Raji (cell line): ENCODE results near the gene C9orf50.
A peak's percentile ranks its signal among the peaks of the same experiment; 100 is the strongest.

ENCODE experiments used
- POLR2A ChIP-seq: IDR thresholded peaks from 2 replicates; pipeline ENCODE4 v1.6.1; 2011; ENCODE audit warnings: low read depth, low read length, control low read depth; ENCODE audit not compliant: insufficient read depth

Gene C9orf50

GRCh38 chr9:129653823-129654553, 33.1 kb upstream of the C9orf50 start:
- no peak for TF ChIP-seq POLR2A

- TF ChIP-seq POLR2A, result no peak
Observed at GRCh38 chr9:129650680-129651235, 29.9 kb upstream of the C9orf50 start.

- TF ChIP-seq POLR2A, result no peak
Observed at GRCh38 chr9:129649726-129650679, 29.1 kb upstream of the C9orf50 start.

GRCh38 chr9:129648764-129649115, 27.8 kb upstream of the C9orf50 start:
- no peak for TF ChIP-seq POLR2A

- no peak for TF ChIP-seq POLR2A
Observed at GRCh38 chr9:129648092-129648763, 27.3 kb upstream of the C9orf50 start.

GRCh38 chr9:129647635-129648034, 26.7 kb upstream of the C9orf50 start:
- no peak for TF ChIP-seq POLR2A

- no peak for TF ChIP-seq POLR2A
Observed at GRCh38 chr9:129646654-129647053, 25.8 kb upstream of the C9orf50 start.

GRCh38 chr9:129646252-129646651, 25.4 kb upstream of the C9orf50 start:
- TF ChIP-seq POLR2A, result no peak

- TF ChIP-seq POLR2A, result no peak
Observed at GRCh38 chr9:129644902-129645301, 24.0 kb upstream of the C9orf50 start.

- TF ChIP-seq POLR2A, result no peak
Observed at GRCh38 chr9:129644365-129644764, 23.5 kb upstream of the C9orf50 start.

GRCh38 chr9:129643706-129644105, 22.8 kb upstream of the C9orf50 start:
- TF ChIP-seq POLR2A, result no peak

- TF ChIP-seq POLR2A, result peak; percentile 80
Observed at GRCh38 chr9:129641750-129642585, 21.1 kb upstream of the C9orf50 start, which contains the start of gene ASB6. Gene ASB6, minus strand, starts transcription at chr9:129642151. Its CDS starts 152 bp downstream, at chr9:129641999.

GRCh38 chr9:129640871-129641749, 20.2 kb upstream of the C9orf50 start:
- TF ChIP-seq POLR2A, result no peak

GRCh38 chr9:129640086-129640870, 19.4 kb upstream of the C9orf50 start:
- TF ChIP-seq POLR2A, result no peak
